Panc1 (cell line): ENCODE measurements around the gene TIMM13. TPM values are rescaled to one million over a fixed set of nuclear protein-coding genes. Genes with fewer than 3 reads are reported as not detected.

Experiments
- ATAC-seq: fragments of 200-7000 bp; cut with Tn5 transposase; 2 replicates; pipeline ENCODE4 v1.9.1; 2020; ENCODE audit warnings: mild to moderate bottlenecking, moderate library complexity
- BruUV-seq: library from RNA; stranded (reverse); fragments of 400-500 nt; replicated peaks from 2 replicates; lab custom pipeline; 2021; lab: Mats Ljungman, UMichigan
- CTCF ChIA-PET: fragments of 300-600 bp; sonication (Branson Sonifier 250); formaldehyde crosslinking; loops from one replicate; lab custom pipeline; 2022; ENCODE audit warnings: antibody characterized with exemption; lab: Charles Lee
- POLR2A ChIA-PET: fragments of 300-600 bp; sonication (Branson Sonifier 250); formaldehyde crosslinking; loops from one replicate; lab custom pipeline; 2022; ENCODE audit warnings: antibody characterized with exemption; lab: Charles Lee
- DNase-seq: peaks from one replicate; pipeline ENCODE4 v3.0.0-alpha.2; 2010; ENCODE audit warnings: low read depth, low spot score
- H3K27ac ChIP-seq: 2 replicates; pipeline ENCODE4 v1.5.1; 2011; ENCODE audit warnings: mild to moderate bottlenecking, low read length, inconsistent platforms
- H3K27me3 ChIP-seq: fragments of 200-500 bp; sonication (Bioruptor generic); 2 replicates; pipeline ENCODE4 v1.6.0; 2014; ENCODE audit warnings: low read length, inconsistent platforms; ENCODE audit not compliant: control insufficient read depth, insufficient read depth
- H3K36me3 ChIP-seq: fragments of 200-500 bp; sonication (Bioruptor generic); 2 replicates; pipeline ENCODE4 v1.5.1; 2014; ENCODE audit warnings: inconsistent platforms, mild to moderate bottlenecking, low read length, moderate library complexity; ENCODE audit not compliant: control insufficient read depth, insufficient read depth
- H3K4me1 ChIP-seq: 2 replicates; pipeline ENCODE4 v1.5.1; 2011; ENCODE audit warnings: inconsistent platforms, mild to moderate bottlenecking, low read length, moderate library complexity; ENCODE audit not compliant: control insufficient read depth, insufficient read depth
- H3K4me3 ChIP-seq, 2 experiments: 2 replicates each; pipeline ENCODE4 v1.5.1; 2011 to 2012; ENCODE audit warnings: low read depth in 2 of 2, low read length in 2 of 2, mild to moderate bottlenecking in 2 of 2, inconsistent platforms in 1 of 2, moderate library complexity in 1 of 2
- H3K9me3 ChIP-seq: fragments of 200-500 bp; sonication (Bioruptor generic); 2 replicates; pipeline ENCODE4 v1.5.1; 2014; ENCODE audit warnings: low read depth, mild to moderate bottlenecking, inconsistent platforms, low read length, moderate library complexity; ENCODE audit not compliant: control insufficient read depth, insufficient read depth
- POLR2AphosphoS5 ChIP-seq: IDR thresholded peaks from 2 replicates; pipeline ENCODE4 v1.6.1; 2012; ENCODE audit warnings: mild to moderate bottlenecking, low read depth, low read length, moderate library complexity
- SIN3A ChIP-seq: IDR thresholded peaks from 2 replicates; pipeline ENCODE4 v1.6.1; 2012; ENCODE audit warnings: low read depth, mild to moderate bottlenecking, low read length, moderate library complexity, borderline replicate concordance; ENCODE audit not compliant: insufficient read depth
- TCF7L2 ChIP-seq: IDR thresholded peaks from 2 replicates; pipeline ENCODE4 v1.6.1; 2011; ENCODE audit warnings: mild to moderate bottlenecking, low read depth, low read length, inconsistent platforms
- in situ Hi-C: cut with HindIII; loops from 2 replicates; pipeline ENCODE4 v1.10.0; 2016; ENCODE audit warnings: low sequenced_read_pairs, low pct_unique_long_range_greater_than_20kb
- intact Hi-C: fragments of 100-400 bp; cut with micrococcal nuclease; formaldehyde crosslinking; loops from one replicate; pipeline ENCODE4 v1.10.0; 2022; ENCODE audit not compliant: unreplicated experiment
- total RNA-seq: library from RNA; stranded (reverse); gene quantifications from one replicate; pipeline ENCODE4 v1.2.1, GENCODE V29; 2021; ENCODE audit not compliant: unreplicated experiment
- TF ChIP-seq, protein P1 (sequence below), 2 experiments: IDR thresholded peaks; 2 replicates each; pipeline ENCODE4 v1.6.1; 2011 to 2012; ENCODE audit warnings: low read depth in 2 of 2, control low read depth in 1 of 2, low read length in 1 of 2, mild to moderate bottlenecking in 1 of 2, moderate library complexity in 1 of 2; ENCODE audit not compliant: insufficient read depth in 1 of 2
- TF ChIP-seq, protein P2 (sequence below): fragments of 450-650 bp; IDR thresholded peaks from 2 replicates; pipeline ENCODE4 v1.5.1; 2017; ENCODE audit warnings: mild to moderate bottlenecking

The TIMM13 gene
- total RNA-seq, 1 experiment from 2014 or later, result 128 TPM

DNA sequence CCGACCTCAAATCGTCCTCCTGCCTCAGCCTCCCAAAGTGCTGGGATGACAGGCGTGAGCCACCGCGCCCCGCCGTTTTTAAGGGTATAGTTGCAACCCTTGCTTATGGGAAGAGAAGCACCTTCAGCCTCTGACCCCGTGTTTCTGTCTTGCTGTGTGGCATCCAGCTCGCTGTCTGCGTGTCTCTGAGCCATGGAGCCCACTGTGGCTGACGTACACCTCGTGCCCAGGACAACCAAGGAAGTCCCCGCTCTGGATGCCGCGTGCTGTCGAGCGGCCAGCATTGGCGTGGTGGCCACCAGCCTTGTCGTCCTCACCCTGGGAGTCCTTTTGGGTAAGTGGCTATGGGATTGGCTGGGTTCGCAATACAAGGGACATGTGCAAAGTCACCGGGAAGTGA lies 37.8 kb downstream of the TIMM13 start:
- H3K27ac ChIP-seq, result no peak overlapping the region
- H3K4me1 ChIP-seq, result peaks cover 7% of the 10 kb centered on the region; the same call in 1 of the 2 replicates
- no peak for TF ChIP-seq SIN3A
- TF ChIP-seq, protein P1, sequence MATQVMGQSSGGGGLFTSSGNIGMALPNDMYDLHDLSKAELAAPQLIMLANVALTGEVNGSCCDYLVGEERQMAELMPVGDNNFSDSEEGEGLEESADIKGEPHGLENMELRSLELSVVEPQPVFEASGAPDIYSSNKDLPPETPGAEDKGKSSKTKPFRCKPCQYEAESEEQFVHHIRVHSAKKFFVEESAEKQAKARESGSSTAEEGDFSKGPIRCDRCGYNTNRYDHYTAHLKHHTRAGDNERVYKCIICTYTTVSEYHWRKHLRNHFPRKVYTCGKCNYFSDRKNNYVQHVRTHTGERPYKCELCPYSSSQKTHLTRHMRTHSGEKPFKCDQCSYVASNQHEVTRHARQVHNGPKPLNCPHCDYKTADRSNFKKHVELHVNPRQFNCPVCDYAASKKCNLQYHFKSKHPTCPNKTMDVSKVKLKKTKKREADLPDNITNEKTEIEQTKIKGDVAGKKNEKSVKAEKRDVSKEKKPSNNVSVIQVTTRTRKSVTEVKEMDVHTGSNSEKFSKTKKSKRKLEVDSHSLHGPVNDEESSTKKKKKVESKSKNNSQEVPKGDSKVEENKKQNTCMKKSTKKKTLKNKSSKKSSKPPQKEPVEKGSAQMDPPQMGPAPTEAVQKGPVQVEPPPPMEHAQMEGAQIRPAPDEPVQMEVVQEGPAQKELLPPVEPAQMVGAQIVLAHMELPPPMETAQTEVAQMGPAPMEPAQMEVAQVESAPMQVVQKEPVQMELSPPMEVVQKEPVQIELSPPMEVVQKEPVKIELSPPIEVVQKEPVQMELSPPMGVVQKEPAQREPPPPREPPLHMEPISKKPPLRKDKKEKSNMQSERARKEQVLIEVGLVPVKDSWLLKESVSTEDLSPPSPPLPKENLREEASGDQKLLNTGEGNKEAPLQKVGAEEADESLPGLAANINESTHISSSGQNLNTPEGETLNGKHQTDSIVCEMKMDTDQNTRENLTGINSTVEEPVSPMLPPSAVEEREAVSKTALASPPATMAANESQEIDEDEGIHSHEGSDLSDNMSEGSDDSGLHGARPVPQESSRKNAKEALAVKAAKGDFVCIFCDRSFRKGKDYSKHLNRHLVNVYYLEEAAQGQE (IDR thresholded peaks at IDR 0.05; ENCODE audit: insufficient read depth in 1 of 2, low read depth in 2 of 2, low read length in 1 of 2), result no peak
- no peak for TF ChIP-seq POLR2AphosphoS5
- TF ChIP-seq, protein P2, sequence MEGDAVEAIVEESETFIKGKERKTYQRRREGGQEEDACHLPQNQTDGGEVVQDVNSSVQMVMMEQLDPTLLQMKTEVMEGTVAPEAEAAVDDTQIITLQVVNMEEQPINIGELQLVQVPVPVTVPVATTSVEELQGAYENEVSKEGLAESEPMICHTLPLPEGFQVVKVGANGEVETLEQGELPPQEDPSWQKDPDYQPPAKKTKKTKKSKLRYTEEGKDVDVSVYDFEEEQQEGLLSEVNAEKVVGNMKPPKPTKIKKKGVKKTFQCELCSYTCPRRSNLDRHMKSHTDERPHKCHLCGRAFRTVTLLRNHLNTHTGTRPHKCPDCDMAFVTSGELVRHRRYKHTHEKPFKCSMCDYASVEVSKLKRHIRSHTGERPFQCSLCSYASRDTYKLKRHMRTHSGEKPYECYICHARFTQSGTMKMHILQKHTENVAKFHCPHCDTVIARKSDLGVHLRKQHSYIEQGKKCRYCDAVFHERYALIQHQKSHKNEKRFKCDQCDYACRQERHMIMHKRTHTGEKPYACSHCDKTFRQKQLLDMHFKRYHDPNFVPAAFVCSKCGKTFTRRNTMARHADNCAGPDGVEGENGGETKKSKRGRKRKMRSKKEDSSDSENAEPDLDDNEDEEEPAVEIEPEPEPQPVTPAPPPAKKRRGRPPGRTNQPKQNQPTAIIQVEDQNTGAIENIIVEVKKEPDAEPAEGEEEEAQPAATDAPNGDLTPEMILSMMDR, result no peak
- no TSS peak for BruUV-seq
- CTCF ChIA-PET, result interaction anchor here (0.7 kb wide), 1 partner anchor 113 kb away, joined by 6 read pairs; no protein-coding TSS in a partner anchor
- H3K9me3 ChIP-seq, result no peaks in the 10 kb centered on the region
- DNase-seq, result no peak
- POLR2A ChIA-PET, result no interaction called here
- H3K4me3 ChIP-seq, result no peak overlapping the region
- intact Hi-C loops, result no loop called here
- in situ Hi-C loops, result no loop called here
- no peak for ATAC-seq
- H3K36me3 ChIP-seq, result no peaks in the 10 kb centered on the region
- no peaks in the 10 kb centered on the region for H3K27me3 ChIP-seq

DNA sequence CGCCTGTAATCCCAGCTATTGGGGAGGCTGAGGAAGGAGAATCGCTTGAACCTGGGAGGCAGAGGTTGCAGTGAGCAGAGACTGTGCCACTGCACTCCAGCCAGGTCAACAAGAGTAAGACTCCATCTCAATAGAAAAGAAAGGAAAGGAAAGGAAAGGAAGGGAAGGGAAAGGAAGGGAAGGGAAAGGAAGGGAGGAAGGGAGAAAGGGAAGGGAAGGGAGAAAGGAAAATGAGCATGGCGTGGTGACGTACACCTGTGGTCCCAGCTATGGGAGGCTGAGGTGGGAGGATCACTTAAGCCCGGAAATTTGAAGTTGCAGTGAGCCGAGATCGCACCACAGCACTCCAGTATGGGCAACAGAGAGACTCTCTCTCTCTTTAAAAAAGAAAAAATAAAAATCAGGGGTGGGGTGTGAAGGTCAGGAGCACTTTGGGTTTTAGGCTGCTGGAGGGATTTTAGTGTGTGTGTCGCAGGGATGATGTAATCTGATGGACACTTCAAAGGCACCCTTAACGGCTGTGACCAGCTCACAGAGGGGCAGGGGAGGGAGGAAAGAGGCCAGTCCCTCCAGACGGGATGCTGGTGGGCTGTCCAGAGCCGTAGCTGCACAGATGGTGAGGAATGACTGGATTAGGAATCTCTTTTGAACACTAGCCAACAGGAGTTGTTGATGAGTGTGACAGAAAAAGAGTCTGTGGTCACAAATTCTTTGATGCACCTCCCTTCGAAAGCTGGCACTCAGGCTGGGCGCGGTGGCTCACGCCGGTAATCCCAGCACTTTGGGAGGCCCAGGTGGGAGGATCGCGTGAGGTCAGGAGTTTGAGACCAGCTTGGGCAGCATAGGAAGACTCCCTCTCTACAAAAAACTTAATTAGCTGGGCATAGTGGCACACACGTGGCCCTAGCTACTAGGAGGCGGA lies 39.8 kb downstream of the TIMM13 start:
- TF ChIP-seq TCF7L2, result no peak
- no peak for TF ChIP-seq SIN3A
- TF ChIP-seq, protein P2, result no peak
- TF ChIP-seq, protein P1 (IDR thresholded peaks at IDR 0.05; ENCODE audit: insufficient read depth in 1 of 2, low read depth in 2 of 2, low read length in 1 of 2), result no peak
- TF ChIP-seq POLR2AphosphoS5, result no peak
- intact Hi-C loops, result no loop called here
- POLR2A ChIA-PET, result interaction anchor here (0.6 kb wide), 1 partner anchor 9 kb away, joined by 4 read pairs; no protein-coding TSS in a partner anchor

More for the DNA sequence above, 39.8 kb downstream of the TIMM13 start:
- peaks cover 7% of the 10 kb centered on the region; the same call in 1 of the 2 replicates for H3K4me1 ChIP-seq
- CTCF ChIA-PET, result no interaction called here
- in situ Hi-C loops, result no loop called here
- H3K27ac ChIP-seq, result no peak overlapping the region; the same call in 1 of the 2 replicates
- ATAC-seq (no peak), DNase-seq (no peak)
- H3K27me3 ChIP-seq, result no peaks in the 10 kb centered on the region
- H3K4me3 ChIP-seq, result no peak overlapping the region
- H3K36me3 ChIP-seq, result no peaks in the 10 kb centered on the region
- no peaks in the 10 kb centered on the region for H3K9me3 ChIP-seq
- no TSS peak for BruUV-seq
